Thyroid gland (tissue), 4 donors: ENCODE measurements around the gene PHC2.
A peak's percentile ranks its signal among the peaks of the same experiment; 100 is the strongest.

Source experiments
- POLR2A ChIP-seq, 2 donors: fragments of 450-650 bp; IDR thresholded peaks; one replicate each; pipeline ENCODE4 v1.6.1; 2017; ENCODE audit warnings: antibody characterized with exemption in 2 of 2, mild to moderate bottlenecking in 2 of 2, moderate library complexity in 1 of 2
- TF ChIP-seq, protein P1 (sequence below), 6 experiments: fragments of 200-600 bp in 3 of 6; fragments of 450-650 bp in 3 of 6; sonication (generic) in 3 of 6; IDR thresholded peaks; one replicate each; pipeline ENCODE4 v1.5.1; 2016 to 2019; ENCODE audit warnings: antibody characterized with exemption in 6 of 6, mild to moderate bottlenecking in 2 of 6, inconsistent platforms in 1 of 6, moderate library complexity in 1 of 6

DNA sequence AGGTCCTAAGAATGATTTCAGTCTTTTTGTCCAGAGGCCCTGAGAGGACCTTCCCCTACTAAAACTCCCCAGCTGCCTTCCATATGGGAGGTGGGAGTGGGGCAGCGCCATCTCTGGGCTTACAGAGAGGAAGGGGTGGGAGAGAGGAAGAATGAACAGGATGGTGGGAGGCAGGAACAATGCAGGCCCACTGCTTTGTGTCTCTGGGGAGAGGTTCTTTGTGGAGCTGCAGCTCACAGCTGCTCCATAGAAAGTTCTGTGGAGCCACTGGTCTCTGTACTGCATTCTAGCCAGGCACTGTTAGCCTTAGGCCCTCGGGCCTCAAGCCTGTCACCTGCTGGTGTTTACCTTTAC lies 66.4 kb downstream of the PHC2 start:
- TF ChIP-seq, protein P1, sequence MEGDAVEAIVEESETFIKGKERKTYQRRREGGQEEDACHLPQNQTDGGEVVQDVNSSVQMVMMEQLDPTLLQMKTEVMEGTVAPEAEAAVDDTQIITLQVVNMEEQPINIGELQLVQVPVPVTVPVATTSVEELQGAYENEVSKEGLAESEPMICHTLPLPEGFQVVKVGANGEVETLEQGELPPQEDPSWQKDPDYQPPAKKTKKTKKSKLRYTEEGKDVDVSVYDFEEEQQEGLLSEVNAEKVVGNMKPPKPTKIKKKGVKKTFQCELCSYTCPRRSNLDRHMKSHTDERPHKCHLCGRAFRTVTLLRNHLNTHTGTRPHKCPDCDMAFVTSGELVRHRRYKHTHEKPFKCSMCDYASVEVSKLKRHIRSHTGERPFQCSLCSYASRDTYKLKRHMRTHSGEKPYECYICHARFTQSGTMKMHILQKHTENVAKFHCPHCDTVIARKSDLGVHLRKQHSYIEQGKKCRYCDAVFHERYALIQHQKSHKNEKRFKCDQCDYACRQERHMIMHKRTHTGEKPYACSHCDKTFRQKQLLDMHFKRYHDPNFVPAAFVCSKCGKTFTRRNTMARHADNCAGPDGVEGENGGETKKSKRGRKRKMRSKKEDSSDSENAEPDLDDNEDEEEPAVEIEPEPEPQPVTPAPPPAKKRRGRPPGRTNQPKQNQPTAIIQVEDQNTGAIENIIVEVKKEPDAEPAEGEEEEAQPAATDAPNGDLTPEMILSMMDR (IDR thresholded peaks at IDR 0.05) = peak in 1 of 6 experiments; percentile 3
- TF ChIP-seq POLR2A (IDR thresholded peaks at IDR 0.05) = no peak
